ENCODE measurements around the gene SCN4B.

DNA sequence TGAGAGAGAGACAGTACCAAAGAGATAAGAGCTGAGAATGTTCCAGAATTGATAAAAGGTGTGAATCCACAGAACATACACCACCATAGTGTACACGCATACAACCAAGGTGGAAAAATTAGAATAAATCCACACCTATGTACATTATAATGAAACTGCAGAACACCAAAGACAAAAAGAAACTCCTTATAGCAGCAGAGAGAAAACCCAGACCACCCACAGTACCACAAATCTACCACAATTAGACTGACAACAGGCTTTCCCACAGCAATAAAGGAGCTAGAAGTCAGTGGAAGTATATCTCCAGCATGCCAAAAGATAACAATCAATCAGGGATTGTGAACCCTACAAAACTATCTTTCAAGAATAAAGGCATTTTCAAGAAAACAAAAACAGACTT is 31.8 kb downstream of the SCN4B start:
- TF ChIP-seq, protein P1, sequence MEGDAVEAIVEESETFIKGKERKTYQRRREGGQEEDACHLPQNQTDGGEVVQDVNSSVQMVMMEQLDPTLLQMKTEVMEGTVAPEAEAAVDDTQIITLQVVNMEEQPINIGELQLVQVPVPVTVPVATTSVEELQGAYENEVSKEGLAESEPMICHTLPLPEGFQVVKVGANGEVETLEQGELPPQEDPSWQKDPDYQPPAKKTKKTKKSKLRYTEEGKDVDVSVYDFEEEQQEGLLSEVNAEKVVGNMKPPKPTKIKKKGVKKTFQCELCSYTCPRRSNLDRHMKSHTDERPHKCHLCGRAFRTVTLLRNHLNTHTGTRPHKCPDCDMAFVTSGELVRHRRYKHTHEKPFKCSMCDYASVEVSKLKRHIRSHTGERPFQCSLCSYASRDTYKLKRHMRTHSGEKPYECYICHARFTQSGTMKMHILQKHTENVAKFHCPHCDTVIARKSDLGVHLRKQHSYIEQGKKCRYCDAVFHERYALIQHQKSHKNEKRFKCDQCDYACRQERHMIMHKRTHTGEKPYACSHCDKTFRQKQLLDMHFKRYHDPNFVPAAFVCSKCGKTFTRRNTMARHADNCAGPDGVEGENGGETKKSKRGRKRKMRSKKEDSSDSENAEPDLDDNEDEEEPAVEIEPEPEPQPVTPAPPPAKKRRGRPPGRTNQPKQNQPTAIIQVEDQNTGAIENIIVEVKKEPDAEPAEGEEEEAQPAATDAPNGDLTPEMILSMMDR (conservative IDR thresholded peaks at IDR 0.05) = no peak
- TF ChIP-seq EZH2 (IDR thresholded peaks at IDR 0.05; ENCODE audit: low read depth) = no peak

Measured in PC-9 (cell line).